ENCODE data around the gene ZNF441.

Gene ZNF441

GRCh38 chr19:11766597-11767591 lies at the start of gene ZNF441:
TSS of gene ZNF441 (plus strand) at chr19:11767000. CDS start at chr19:11767194, 194 bp downstream.
- Histone ChIP-seq H3K36me3 (ENCODE audit: control insufficient read depth, low read length) (peaks cover 24% of the 10 kb centered on the region), H3F3A (ENCODE audit: control insufficient read depth, insufficient read depth) (0 out of 2 replicates have a peak, but pooled peaks cover 4% of the 10 kb centered on the region), H4K20me1 (ENCODE audit: control insufficient read depth, insufficient read depth, low read depth, low read length) (no peaks in the 10 kb centered on the region), H3K4me2 (ENCODE audit: low read length) (peak within 1 kb of the TSS; percentile 73), H3K79me2 (ENCODE audit: control insufficient read depth, low read length) (peaks cover 39% of the 10 kb centered on the region), H3K27ac (ENCODE audit: low read depth, low read length) (peak within 1 kb of the TSS; percentile 49), H3K4me3 (ENCODE audit: low read length) (peak within 1 kb of the TSS; percentile 96), H3K9me2 (replicated peaks; ENCODE audit: control insufficient read depth, low read length) (no peaks in the 10 kb centered on the region), H3K27me3 (ENCODE audit: control insufficient read depth, low read length) (no peaks in the 10 kb centered on the region), H3K9me3 (ENCODE audit: control insufficient read depth, insufficient read depth, low read length) (peaks cover 21% of the 10 kb centered on the region), H3K4me1 (ENCODE audit: control insufficient read depth, low read length) (peaks cover 15% of the 10 kb centered on the region)
- TF ChIP-seq CTCF (IDR thresholded peaks at IDR 0.05; ENCODE audit: low read depth, low read length, poor library complexity, severe bottlenecking): no peak
- no peak for TF ChIP-seq EZH2phosphoT487 (IDR thresholded peaks at IDR 0.05; ENCODE audit: borderline replicate concordance, low read length)

- H3K9me3 ChIP-seq (ENCODE audit: control insufficient read depth, insufficient read depth, low read length): peaks cover 14% of the 10 kb centered on the region; the same call in 1 of the 2 replicates
- peaks cover 31% of the 10 kb centered on the region for H3K36me3 ChIP-seq (ENCODE audit: control insufficient read depth, low read length)
- H3K4me1 ChIP-seq (ENCODE audit: control insufficient read depth, low read length): no peaks in the 10 kb centered on the region
- no peaks in the 10 kb centered on the region for H3K79me2 ChIP-seq (ENCODE audit: control insufficient read depth, low read length)
- H4K20me1 ChIP-seq (ENCODE audit: control insufficient read depth, insufficient read depth, low read depth, low read length): no peaks in the 10 kb centered on the region
- no peak overlapping the region for H3K4me3 ChIP-seq (ENCODE audit: low read length)
- no peak overlapping the region for H3K27ac ChIP-seq (ENCODE audit: low read depth, low read length)
- no peak overlapping the region for H3K4me2 ChIP-seq (ENCODE audit: low read length)
- no peaks in the 10 kb centered on the region for H3F3A ChIP-seq (ENCODE audit: control insufficient read depth, insufficient read depth)
- no peaks in the 10 kb centered on the region for H3K9me2 ChIP-seq (replicated peaks; ENCODE audit: control insufficient read depth, low read length)
- TF ChIP-seq CTCF (IDR thresholded peaks at IDR 0.05; ENCODE audit: low read depth, low read length, poor library complexity, severe bottlenecking) (no peak), EZH2phosphoT487 (IDR thresholded peaks at IDR 0.05; ENCODE audit: borderline replicate concordance, low read length) (no peak)
- no peaks in the 10 kb centered on the region for H3K27me3 ChIP-seq (ENCODE audit: control insufficient read depth, low read length)
These were observed 45.1 kb upstream of the ZNF441 start for GRCh38 chr19:11721681-11722080.

GRCh38 chr19:11722414-11722813 lies 44.4 kb upstream of the ZNF441 start:
- Histone ChIP-seq H3F3A (ENCODE audit: control insufficient read depth, insufficient read depth) (no peaks in the 10 kb centered on the region), H3K4me1 (ENCODE audit: control insufficient read depth, low read length) (no peaks in the 10 kb centered on the region), H3K4me3 (ENCODE audit: low read length) (no peak overlapping the region), H4K20me1 (ENCODE audit: control insufficient read depth, insufficient read depth, low read depth, low read length) (no peaks in the 10 kb centered on the region), H3K27me3 (ENCODE audit: control insufficient read depth, low read length) (no peaks in the 10 kb centered on the region), H3K79me2 (ENCODE audit: control insufficient read depth, low read length) (no peaks in the 10 kb centered on the region), H3K9me3 (ENCODE audit: control insufficient read depth, insufficient read depth, low read length) (peaks cover 14% of the 10 kb centered on the region; the same call in 1 of the 2 replicates), H3K36me3 (ENCODE audit: control insufficient read depth, low read length) (peaks cover 31% of the 10 kb centered on the region), H3K27ac (ENCODE audit: low read depth, low read length) (no peak overlapping the region), H3K4me2 (ENCODE audit: low read length) (no peak overlapping the region), H3K9me2 (replicated peaks; ENCODE audit: control insufficient read depth, low read length) (no peaks in the 10 kb centered on the region)
- no peak for TF ChIP-seq EZH2phosphoT487 (IDR thresholded peaks at IDR 0.05; ENCODE audit: borderline replicate concordance, low read length)
- no peak for TF ChIP-seq CTCF (IDR thresholded peaks at IDR 0.05; ENCODE audit: low read depth, low read length, poor library complexity, severe bottlenecking)
